Inflammatory macrophage treated with lipopolysaccharide for 4 hours (primary cell): Measurements from ENCODE around the gene USP16.

ENCODE experiments used
- DNase-seq: peaks from one replicate; pipeline ENCODE4 v3.0.0-alpha.2; 2020

The USP16 gene

GRCh38 chr21:29034678-29035077 is 10.2 kb downstream of the USP16 start:
- no peak for DNase-seq

DNA sequence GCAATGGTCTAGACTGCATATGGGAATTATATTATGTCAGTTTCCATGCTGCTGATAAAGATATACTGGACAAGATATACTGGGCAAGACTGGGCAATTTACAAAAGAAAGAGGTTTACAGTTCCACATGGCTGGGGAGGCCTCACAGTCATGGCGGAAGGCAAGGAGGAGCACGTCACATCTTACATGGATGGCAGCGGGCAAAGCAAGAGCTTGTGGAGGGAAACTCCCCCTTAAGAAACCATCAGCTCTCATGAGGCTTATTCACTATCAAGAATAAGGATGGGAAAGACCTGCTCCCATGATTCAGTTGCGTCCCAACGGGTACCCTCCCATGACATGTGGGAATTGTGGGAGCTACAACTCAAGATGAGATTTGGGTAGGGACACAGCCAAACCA is 27.8 kb downstream of the USP16 start:
- DNase-seq = no peak

DNA sequence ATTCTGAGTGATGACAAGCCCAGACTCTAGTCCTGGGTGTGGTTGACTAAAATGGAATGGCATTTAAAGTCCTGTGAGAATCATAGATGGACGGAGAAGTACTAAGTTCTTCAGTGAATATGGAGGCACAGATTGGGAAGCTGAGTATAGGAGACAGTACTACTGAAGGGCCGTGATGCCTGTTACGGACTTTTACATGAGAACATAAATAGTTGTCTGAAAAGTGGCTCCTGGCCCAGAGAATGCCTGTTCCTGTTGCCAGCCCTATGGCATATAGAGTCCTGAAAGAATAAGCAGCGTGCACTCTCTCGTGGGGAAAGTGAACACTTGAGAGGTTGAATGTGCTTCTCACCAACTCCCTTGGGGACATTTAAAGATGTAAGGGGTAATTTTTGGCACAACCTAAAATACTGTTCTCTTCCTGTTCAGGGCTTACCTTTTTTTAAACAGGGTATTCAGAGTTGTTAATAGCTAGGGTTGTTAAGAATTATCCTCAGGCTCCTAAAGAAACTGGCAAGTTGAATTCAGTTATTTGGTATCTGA is 28.6 kb downstream of the USP16 start:
- no peak for DNase-seq

DNA sequence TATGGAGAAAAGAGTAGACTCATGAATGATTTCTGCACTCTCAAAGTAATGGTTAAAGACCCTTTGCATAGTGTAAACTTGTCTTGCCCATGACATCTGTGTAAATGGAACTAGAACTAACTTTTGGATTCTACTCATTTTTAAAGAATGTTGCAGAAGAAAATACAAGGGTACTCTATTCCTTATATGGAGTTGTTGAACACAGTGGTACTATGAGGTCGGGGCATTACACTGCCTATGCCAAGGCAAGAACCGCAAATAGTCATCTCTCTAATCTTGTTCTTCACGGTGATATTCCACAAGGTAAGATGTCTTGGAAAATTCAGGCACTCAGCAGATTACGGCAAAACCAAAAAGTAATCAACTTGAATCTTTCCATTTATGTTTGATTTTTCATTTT is 29.2 kb downstream of the USP16 start:
- DNase-seq = no peak

DNA sequence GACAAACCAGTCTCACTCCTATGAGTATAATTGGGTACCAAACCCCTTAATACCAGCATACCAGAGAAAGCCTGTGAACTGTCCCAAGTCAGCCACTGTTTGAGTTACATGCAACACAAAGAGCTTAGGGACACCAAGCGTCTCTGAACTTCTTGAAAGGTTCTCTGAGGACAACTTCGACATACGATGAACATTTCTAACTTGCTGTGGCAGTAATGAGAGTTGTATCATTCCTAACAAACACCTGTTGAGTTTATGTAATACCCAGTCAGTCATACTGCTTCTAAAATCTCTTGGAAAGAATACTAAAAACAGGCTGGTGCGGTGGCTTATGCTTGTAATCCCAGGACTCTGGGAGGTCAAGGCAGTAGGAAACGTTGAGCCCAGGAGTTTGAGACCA is 30.6 kb downstream of the USP16 start:
- DNase-seq = no peak

GRCh38 chr21:29056005-29056404 is 31.5 kb downstream of the USP16 start:
- DNase-seq = no peak

GRCh38 chr21:29056538-29057050 is 32.1 kb downstream of the USP16 start:
- DNase-seq = no peak

- DNase-seq = peak; percentile 89
Measured at GRCh38 chr21:29064850-29065481, 40.5 kb downstream of the USP16 start.

DNA sequence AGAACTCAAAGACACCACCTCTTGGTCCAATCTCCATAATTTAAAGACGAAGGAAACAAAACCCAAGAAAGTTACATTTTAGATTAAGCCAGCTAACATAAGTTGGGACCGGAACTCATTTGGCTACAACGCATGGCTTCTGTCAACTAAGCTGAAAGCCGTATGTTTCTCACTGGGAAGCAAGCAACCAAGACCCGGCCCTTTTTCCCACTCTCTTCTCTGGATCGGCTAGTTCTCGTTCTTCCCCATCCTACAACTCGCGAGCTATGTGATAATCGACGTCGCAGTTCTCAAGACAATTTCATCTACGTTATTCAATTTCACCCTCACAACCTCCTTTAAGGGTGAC is 48.4 kb downstream of the USP16 start:
- peak; percentile 56 for DNase-seq

DNA sequence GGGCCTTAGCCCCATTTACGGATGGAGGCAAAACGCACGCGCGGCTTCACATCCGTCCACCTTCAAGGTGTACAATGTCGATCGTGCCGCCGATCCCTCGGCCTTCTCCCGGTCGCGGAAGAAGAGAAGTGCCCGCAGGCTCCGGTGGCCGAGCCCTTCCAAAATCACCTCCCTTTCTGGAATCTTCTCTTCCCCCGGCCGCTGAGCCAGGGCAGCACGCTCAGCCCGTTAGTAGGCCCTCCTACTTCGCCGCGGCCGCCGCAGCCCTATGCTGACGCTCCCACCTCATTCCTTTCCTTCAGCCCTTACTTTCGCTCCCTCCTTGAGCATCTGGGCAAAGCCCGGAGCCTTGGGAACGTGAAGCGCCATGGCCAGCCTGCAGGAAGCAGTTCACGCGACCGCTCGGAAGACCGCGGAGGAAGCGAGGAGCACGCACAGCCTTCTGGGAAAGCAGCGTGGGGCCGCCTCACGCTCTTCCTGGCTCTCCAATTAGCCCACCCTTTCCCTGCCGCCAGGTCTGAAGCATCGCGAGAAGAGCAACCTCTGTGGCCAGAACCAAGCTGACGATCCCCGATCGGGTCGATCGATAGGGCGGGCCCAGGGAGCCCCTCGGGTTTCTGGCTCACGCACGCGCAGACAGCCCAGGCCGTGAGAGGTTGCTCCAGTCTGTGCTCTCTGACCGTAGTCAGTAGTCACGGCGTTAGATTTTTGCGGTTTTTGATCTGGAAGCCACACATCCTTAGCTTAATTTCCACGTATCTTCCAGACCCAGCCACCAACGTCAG is 48.9 kb downstream of the USP16 start, which contains the start of gene CCT8:
CCT8 (minus strand) TSS at position 427 of the 785 bp plus-strand sequence; CDS start at position 369, 58 bp downstream.
- DNase-seq = peak; percentile 100

DNA sequence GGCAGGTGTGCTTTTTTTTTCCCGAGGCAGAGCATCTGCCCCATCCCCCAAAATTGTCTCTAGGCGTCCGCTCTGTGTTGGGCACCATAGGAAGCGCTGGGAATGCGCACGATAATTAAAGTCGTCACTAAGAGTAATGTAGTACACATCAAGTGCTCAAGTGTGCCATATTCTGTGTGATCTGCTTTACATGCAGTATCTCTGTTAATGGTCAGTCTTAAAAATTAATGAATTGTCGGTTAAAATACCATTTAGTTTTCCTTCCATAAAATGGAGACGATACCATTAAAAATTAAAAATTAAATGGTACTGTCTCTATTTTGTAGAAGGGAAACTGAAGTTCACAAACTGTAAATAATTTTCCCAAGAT is 49.5 kb downstream of the USP16 start:
- no peak for DNase-seq

DNA sequence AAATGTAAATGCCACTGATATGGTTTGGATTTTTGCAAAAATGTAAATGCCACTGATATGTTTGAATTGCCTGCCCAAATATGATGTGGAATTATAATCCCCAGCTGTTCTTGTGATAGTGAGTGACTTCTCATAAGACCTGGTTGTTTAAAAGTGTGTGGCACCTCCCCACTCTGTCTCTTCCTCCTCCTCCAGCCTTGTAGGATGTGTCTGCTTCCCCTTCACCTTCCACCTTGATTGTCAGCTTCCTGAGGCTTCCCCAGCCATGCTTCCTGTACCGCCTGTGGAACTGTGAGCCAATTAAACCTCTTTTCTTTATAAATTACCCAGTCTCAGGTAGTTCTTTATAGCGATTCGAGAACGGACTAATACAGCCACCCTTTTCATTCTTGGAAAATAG is 50.3 kb downstream of the USP16 start:
- no peak for DNase-seq

DNA sequence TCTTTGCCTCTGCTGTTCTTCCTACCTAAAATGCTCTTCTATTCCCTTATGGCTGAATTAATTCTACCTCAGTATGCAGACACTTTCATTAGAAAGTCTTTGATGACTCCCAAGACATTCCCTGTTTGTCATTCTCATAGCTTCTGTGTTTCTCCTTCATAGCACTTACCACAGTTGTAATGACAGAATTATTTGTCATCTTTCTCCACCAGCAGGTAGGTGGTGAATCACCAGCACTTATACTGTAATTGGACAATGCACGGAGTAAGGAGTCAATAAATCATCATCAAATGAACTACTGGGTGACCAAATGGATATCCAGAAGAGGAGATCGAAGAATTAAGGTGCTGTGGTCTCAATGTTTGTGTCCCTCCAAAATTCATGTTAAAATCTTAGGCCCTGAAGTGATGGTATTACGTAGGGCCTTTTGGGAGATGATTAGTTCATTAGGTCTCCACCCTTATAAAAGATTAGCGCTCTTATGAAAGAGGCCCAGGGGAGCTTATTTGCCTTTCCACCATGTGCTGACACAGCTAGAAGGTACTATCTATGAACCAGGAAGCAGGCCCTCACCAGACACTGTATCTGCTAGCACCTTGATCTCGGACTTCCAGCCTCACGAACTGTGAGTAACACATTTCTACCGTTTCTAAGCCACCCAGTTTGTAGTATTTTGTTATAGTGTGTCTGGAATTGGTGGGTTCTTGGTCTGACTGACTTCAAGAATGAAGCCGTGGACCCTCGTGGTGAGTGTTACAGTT is 51.4 kb downstream of the USP16 start:
- no peak for DNase-seq

GRCh38 chr21:29076731-29077640 is 52.5 kb downstream of the USP16 start:
- peak; percentile 45 for DNase-seq

DNA sequence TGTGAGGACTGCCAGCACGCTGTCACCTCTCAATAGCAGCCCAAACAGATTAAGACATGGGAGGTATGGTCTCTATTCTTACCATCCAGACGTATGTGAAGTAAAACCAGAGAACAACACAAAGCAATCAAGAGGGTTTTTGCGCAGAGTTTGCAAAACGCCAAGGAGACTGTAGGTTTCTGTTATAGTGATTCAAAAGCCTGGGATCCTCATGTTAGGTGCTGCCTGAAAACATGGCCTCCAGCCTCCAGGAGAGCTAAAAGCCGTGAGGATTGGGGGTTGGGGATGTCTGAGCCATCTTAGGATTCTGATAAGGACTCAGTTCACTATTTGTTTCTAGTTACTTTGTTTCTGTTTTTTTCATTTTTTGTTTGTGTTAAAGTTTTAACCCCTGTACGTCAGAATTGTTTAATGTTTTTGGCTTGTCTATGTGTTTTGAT is 53.2 kb downstream of the USP16 start:
- peak; percentile 19 for DNase-seq

DNA sequence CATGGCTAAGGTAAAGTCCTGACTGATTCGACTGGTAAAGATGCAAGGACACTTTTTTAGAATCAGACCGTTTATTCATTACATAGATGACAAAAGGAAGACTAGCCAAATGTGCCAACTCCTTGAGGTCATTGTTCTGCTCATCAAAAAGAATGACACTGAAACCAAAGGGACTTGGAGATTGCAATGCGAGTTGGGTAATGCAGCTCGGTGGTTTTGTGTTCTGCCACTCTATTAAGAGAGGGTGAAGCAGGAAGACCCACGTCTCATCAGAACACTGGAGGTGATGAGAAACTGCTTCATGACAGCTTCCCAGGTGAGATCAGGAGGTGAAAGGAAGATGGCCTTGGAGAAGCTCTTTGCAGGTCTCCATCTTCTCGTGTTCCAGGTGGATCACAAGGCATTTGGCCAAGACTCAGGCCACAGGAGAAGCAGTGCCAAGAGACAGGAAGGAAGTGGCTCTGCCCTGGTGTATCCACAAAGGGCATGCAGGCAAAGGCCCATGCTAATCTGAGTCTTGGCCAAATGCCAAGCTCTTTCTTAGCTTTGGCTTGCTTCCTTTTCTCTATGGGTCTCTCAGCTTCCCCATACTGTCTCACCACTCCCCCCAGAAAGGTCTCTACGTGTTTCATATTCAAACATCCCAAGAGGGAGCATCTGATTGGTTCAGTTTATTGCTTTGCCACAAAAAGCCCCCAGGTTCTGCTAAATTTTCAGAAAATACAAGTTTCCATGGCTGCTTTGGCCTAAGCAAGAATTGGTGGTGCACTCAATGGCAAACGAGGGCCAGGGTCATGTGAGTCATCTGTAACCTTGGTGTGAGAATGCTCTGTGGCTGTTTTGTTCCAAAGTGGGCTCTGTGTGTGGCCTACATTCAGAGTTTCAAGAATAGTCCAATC is 54.6 kb downstream of the USP16 start:
- DNase-seq = peak; percentile 70

DNA sequence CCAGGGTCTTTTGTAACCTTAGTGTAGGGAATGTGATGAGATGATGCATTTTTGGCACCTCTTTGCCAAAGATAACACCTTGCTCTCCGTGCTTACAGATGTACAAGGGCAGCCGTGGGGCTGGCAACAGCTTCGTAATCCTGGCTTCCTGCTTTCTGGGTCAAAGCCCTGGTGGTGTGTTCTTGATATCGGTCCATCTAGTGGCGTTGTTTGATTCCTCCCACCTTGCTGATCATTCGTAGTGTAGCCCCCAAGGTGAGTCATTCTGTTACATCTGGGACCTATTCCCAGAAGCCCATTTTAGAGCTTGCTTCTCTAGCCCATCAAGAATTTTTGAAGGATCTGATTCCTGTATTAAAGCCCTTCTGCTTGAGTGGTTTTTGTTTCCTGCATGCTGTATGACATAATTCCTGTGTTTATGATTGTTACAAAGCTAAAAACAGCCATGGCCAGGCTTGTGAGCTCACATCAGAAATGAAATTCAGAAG is 56.0 kb downstream of the USP16 start:
- peak; percentile 63 for DNase-seq

DNA sequence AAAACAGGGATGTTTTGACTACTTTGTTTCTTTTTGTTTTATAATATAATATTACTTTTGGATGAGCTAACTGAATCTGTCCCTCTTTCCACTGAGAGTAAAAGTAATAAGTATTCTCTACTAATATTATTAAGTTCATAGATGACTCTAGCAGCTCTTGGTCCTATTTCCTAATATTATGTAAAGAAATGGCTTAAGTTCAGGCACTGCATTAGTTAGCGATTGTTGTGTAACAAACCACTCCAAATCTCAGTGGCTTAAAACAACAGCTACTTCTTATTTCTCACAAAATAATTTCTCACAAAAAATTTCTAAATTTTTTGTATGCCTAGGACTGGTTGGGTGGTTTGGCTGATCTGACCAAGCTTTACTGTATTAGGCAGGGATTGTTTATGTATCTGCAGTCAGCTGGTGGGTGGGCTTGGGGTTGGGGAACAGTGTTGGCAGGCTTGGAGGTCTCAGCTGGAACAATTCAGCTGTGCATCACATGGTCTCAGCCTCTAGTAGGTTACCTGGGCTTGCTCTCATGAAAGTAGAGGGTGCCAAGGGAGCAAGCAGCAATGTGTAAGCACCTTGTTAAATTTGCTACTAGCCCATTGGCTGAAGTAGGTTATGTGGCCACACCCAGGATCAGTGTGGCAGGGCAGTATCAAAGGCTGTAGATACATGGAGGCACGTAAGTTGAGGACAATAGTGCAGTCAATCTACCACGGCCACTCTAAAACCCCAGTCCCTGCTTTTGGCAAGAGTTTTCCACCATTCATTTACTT is 57.8 kb downstream of the USP16 start:
- DNase-seq = peak; percentile 61

DNA sequence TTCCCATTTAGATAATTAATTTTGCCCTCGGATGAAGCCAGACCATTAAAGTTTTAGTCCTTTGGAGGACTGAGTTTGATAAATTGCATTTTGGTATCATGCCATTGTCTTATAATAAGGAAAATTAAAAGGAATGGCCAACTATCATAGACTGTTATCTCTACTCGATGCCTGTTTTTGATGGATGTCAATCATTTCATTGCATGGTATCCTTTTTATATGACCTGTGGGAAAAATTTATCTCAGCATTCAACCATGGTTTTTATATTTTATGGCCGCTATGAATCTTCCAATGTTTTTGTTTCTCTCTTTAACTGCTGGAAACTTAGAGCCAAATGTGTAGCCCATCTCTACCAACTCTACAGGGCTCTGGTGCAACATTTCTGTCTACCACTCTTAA is 58.8 kb downstream of the USP16 start:
- DNase-seq = no peak

DNA sequence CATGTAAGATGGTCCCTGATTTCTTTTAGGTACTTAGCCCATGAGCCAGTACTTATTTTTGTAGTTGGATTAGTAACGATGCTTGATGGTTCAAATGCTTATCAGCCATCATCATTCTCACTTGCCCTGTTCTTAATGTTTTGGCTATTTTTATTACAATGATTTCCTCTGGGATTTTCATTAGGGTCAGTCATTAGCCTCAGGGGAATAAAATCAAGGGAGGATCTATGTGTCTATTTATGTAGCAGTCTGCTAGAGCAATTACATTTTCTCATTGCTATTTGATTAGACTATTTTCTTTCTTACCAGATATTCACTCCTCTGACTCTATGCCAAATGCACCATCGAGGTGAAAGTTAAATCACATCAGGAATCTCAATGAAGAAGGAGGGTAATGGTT is 59.9 kb downstream of the USP16 start:
- no peak for DNase-seq
